ENCODE results near the gene HDAC4. TPM values are rescaled to one million over a fixed set of nuclear protein-coding genes. Genes with fewer than 3 reads are reported as not detected.

Gene HDAC4
- total RNA-seq, 1 experiment from 2014 or later: 47.6 TPM

- Histone ChIP-seq H3K9ac (ENCODE audit: low read length) (no peak overlapping the region), H2AFZ (ENCODE audit: low read depth, low read length, poor library complexity, severe bottlenecking) (no peak overlapping the region), H3K79me2 (ENCODE audit: insufficient read depth, low read length) (peaks cover 7% of the 10 kb centered on the region; the same call in 1 of the 2 replicates), H3K4me3 (replicated peaks in 1 of 2; ENCODE audit: low read depth in 1 of 2, low read length in 2 of 2) (no peak overlapping the region), H3K4me2 (ENCODE audit: low read length) (no peak overlapping the region), H3K27ac (ENCODE audit: low read depth, low read length) (no peak overlapping the region), H3K9me3 (ENCODE audit: control insufficient read depth in 1 of 2, insufficient read depth in 1 of 2, low read depth in 1 of 2, low read length in 2 of 2) (no peaks in the 10 kb centered on the region), H3K27me3 (ENCODE audit: insufficient read depth, low read length) (no peaks in the 10 kb centered on the region), H4K20me1 (ENCODE audit: insufficient read depth) (no peaks in the 10 kb centered on the region), H3K4me1 (ENCODE audit: control insufficient read depth in 1 of 2, insufficient read depth in 2 of 2, low read length in 2 of 2) (no peaks in the 10 kb centered on the region; a peak in 1 of 4 replicates), H3K36me3 (ENCODE audit: control insufficient read depth in 1 of 2, insufficient read depth in 2 of 2, low read length in 2 of 2) (no peaks in the 10 kb centered on the region), H3K9me2 (ENCODE audit: insufficient read depth) (no peaks in the 10 kb centered on the region)
- no TSS peak for BruUV-seq (replicated peaks)
- ChIA-PET CTCF (no interaction called here), POLR2A (no interaction called here), RAD21 (ENCODE audit: low non-redundant PET in 1 of 2, low total read pairs in 2 of 2, uncharacterized antibody in 2 of 2, unreplicated experiment in 2 of 2) (no interaction called here)
- no peak for DNase-seq (ENCODE audit: low read depth, low spot score)
- intact Hi-C loops (cut with micrococcal nuclease): no loop called here
- no peak for TF ChIP-seq POLR2A (IDR thresholded peaks at IDR 0.05; ENCODE audit: borderline replicate concordance, extremely low read depth, insufficient read depth, insufficient read length)
- TF ChIP-seq EZH2phosphoT487 (IDR thresholded peaks at IDR 0.05; ENCODE audit: borderline replicate concordance): no peak
- no peak for TF ChIP-seq SRF (IDR thresholded peaks at IDR 0.05; ENCODE audit: low read depth)
- TF ChIP-seq RAD21 (IDR thresholded peaks at IDR 0.05; ENCODE audit: low read depth): no peak
- ATAC-seq: no peak
These were observed 96.1 kb downstream of the HDAC4 start for GRCh38 chr2:239304533-239305221.

GRCh38 chr2:239303711-239304532 is 96.9 kb downstream of the HDAC4 start:
- no peaks in the 10 kb centered on the region for H3K9me2 ChIP-seq (ENCODE audit: insufficient read depth)
- H3K79me2 ChIP-seq (ENCODE audit: insufficient read depth, low read length): peaks cover 7% of the 10 kb centered on the region; the same call in 1 of the 2 replicates
- H3K4me2 ChIP-seq (ENCODE audit: low read length): no peak overlapping the region
- H3K27ac ChIP-seq (ENCODE audit: low read depth, low read length): no peak overlapping the region
- intact Hi-C loops (cut with micrococcal nuclease): no loop called here
- no peak for DNase-seq (ENCODE audit: low read depth, low spot score)
- no peaks in the 10 kb centered on the region; a peak in 1 of 4 replicates for H3K4me1 ChIP-seq (ENCODE audit: control insufficient read depth in 1 of 2, insufficient read depth in 2 of 2, low read length in 2 of 2)
- TF ChIP-seq SIN3A (IDR thresholded peaks at IDR 0.05; ENCODE audit: low read depth) (no peak), TCF7L2 (IDR thresholded peaks at IDR 0.05; ENCODE audit: borderline replicate concordance, extremely low read depth, insufficient read depth, insufficient read length) (no peak), EGR1 (IDR thresholded peaks at IDR 0.05; ENCODE audit: low read depth) (no peak), ZNF274 (IDR thresholded peaks at IDR 0.05; ENCODE audit: low read depth, low read length) (no peak), YY1 (IDR thresholded peaks at IDR 0.05; ENCODE audit: extremely low read depth, insufficient replicate concordance, low read depth, low read length) (no peak), JUND (IDR thresholded peaks at IDR 0.05) (no peak), POLR2A (IDR thresholded peaks at IDR 0.05; ENCODE audit: borderline replicate concordance, extremely low read depth, insufficient read depth, insufficient read length) (no peak), SP1 (IDR thresholded peaks at IDR 0.05; ENCODE audit: low read depth) (no peak), RAD21 (IDR thresholded peaks at IDR 0.05; ENCODE audit: low read depth) (no peak), ZFX (IDR thresholded peaks at IDR 0.05) (no peak), ELF1 (IDR thresholded peaks at IDR 0.05; ENCODE audit: borderline replicate concordance, low read depth) (no peak), SRF (IDR thresholded peaks at IDR 0.05; ENCODE audit: low read depth) (no peak), POLR2AphosphoS5 (IDR thresholded peaks at IDR 0.05; ENCODE audit: low read depth, low read length) (no peak), EZH2phosphoT487 (IDR thresholded peaks at IDR 0.05; ENCODE audit: borderline replicate concordance) (no peak), FOSL1 (IDR thresholded peaks at IDR 0.05; ENCODE audit: low read depth) (no peak), CEBPB (IDR thresholded peaks at IDR 0.05; ENCODE audit: low read depth) (no peak), CBX3 (IDR thresholded peaks at IDR 0.05; ENCODE audit: low read depth) (no peak)
- TF ChIP-seq, protein P1, sequence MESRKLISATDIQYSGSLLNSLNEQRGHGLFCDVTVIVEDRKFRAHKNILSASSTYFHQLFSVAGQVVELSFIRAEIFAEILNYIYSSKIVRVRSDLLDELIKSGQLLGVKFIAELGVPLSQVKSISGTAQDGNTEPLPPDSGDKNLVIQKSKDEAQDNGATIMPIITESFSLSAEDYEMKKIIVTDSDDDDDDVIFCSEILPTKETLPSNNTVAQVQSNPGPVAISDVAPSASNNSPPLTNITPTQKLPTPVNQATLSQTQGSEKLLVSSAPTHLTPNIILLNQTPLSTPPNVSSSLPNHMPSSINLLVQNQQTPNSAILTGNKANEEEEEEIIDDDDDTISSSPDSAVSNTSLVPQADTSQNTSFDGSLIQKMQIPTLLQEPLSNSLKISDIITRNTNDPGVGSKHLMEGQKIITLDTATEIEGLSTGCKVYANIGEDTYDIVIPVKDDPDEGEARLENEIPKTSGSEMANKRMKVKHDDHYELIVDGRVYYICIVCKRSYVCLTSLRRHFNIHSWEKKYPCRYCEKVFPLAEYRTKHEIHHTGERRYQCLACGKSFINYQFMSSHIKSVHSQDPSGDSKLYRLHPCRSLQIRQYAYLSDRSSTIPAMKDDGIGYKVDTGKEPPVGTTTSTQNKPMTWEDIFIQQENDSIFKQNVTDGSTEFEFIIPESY (IDR thresholded peaks at IDR 0.05; ENCODE audit: extremely low read depth, insufficient replicate concordance, low read length): no peak
- TF ChIP-seq, protein P2, sequence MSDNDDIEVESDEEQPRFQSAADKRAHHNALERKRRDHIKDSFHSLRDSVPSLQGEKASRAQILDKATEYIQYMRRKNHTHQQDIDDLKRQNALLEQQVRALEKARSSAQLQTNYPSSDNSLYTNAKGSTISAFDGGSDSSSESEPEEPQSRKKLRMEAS (IDR thresholded peaks at IDR 0.05): no peak
- H3K27me3 ChIP-seq (ENCODE audit: insufficient read depth, low read length): no peaks in the 10 kb centered on the region
- RAD21 ChIA-PET (ENCODE audit: low non-redundant PET in 1 of 2, low total read pairs in 2 of 2, uncharacterized antibody in 2 of 2, unreplicated experiment in 2 of 2): no interaction called here
- no peaks in the 10 kb centered on the region for H3K9me3 ChIP-seq (ENCODE audit: control insufficient read depth in 1 of 2, insufficient read depth in 1 of 2, low read depth in 1 of 2, low read length in 2 of 2)
- no peak for ATAC-seq
- no peaks in the 10 kb centered on the region for H4K20me1 ChIP-seq (ENCODE audit: insufficient read depth)
- H2AFZ ChIP-seq (ENCODE audit: low read depth, low read length, poor library complexity, severe bottlenecking): no peak overlapping the region
- CTCF ChIA-PET: no interaction called here
- H3K4me3 ChIP-seq (replicated peaks in 1 of 2; ENCODE audit: low read depth in 1 of 2, low read length in 2 of 2): no peak overlapping the region
- no peaks in the 10 kb centered on the region for H3K36me3 ChIP-seq (ENCODE audit: control insufficient read depth in 1 of 2, insufficient read depth in 2 of 2, low read length in 2 of 2)
- POLR2A ChIA-PET: no interaction called here
- no peak overlapping the region for H3K9ac ChIP-seq (ENCODE audit: low read length)
- no TSS peak for BruUV-seq (replicated peaks)
